Measurements from ENCODE around the gene FKTN.

- TF ChIP-seq CTCF (IDR thresholded peaks at IDR 0.05; ENCODE audit: extremely low read depth in 1 of 2, insufficient read depth in 1 of 2, low read depth in 1 of 2, low read length in 2 of 2), result no peak
- no peak for TF ChIP-seq POLR2A (IDR thresholded peaks at IDR 0.05; ENCODE audit: low read depth, low read length)
- no peak for TF ChIP-seq POLR2AphosphoS5 (IDR thresholded peaks at IDR 0.05; ENCODE audit: insufficient read depth, low read depth, low read length)
- TF ChIP-seq MYC (IDR thresholded peaks at IDR 0.05; ENCODE audit: low read depth, low read length), result no peak
- TF ChIP-seq EZH2 (IDR thresholded peaks at IDR 0.05; ENCODE audit: borderline replicate concordance, low read depth, low read length, severe bottlenecking), result no peak
- TF ChIP-seq GATA2 (IDR thresholded peaks at IDR 0.05; ENCODE audit: insufficient read depth, insufficient read length, low read depth, low read length), result no peak
- no peak for TF ChIP-seq FOS (IDR thresholded peaks at IDR 0.05; ENCODE audit: borderline replicate concordance, insufficient read depth, low read length)
- TF ChIP-seq JUN (IDR thresholded peaks at IDR 0.05; ENCODE audit: borderline replicate concordance, insufficient read depth, insufficient read length, low read depth), result no peak
Measured at GRCh38 chr9:105621001-105621400, 63.1 kb downstream of the FKTN start.
